ENCODE measurements around the gene CD55. TPM values are rescaled to one million over a fixed set of nuclear protein-coding genes. Genes with fewer than 3 reads are reported as not detected.

The CD55 gene
- total and polyA plus RNA-seq, 2 of the 8 experiments (the other 6 are each of a cell fraction or from before 2014, with no cell fraction given): 20.1 to 22.8 TPM

- H3K4me3 ChIP-seq (ENCODE audit: extremely low read depth in 1 of 4, insufficient read depth in 2 of 4, low read depth in 3 of 4, low read length in 4 of 4): no peak overlapping the region
- no peak overlapping the region for H3K14ac ChIP-seq (ENCODE audit: insufficient read length)
- H2AFZ ChIP-seq (ENCODE audit: low read length): no peak overlapping the region
- no peaks in the 10 kb centered on the region for H3K79me1 ChIP-seq (ENCODE audit: low read depth, low read length)
- DNase-seq (ENCODE audit: low read depth in 1 of 2, low spot score in 2 of 2): no peak
- H3K9ac ChIP-seq (replicated peaks in 1 of 4; ENCODE audit: extremely low read depth in 1 of 4, low read depth in 3 of 4, low read length in 3 of 4): no peak overlapping the region
- peaks cover 1 to 7% (median 6%) of the 10 kb centered on the region in 4 experiments; a peak in 3 of 7 replicates for H3K4me1 ChIP-seq (replicated peaks in 1 of 4; ENCODE audit: control insufficient read depth in 3 of 4, insufficient read depth in 4 of 4, low read length in 3 of 4)
- H3K18ac ChIP-seq (ENCODE audit: extremely low read depth, low read length): no peak overlapping the region
- no peak overlapping the region for H2BK120ac ChIP-seq (replicated peaks; ENCODE audit: low read depth, low read length)
- no peak overlapping the region for H3K4ac ChIP-seq (replicated peaks; ENCODE audit: insufficient read length, low read depth, low read length)
- no peak overlapping the region for H4K91ac ChIP-seq (replicated peaks; ENCODE audit: insufficient read length, low read length)
- peaks cover 4% of the 10 kb centered on the region for H3K23me2 ChIP-seq (ENCODE audit: low read depth, low read length)
- no peak overlapping the region for H4K8ac ChIP-seq (ENCODE audit: extremely low read depth, insufficient read depth, low read length)
- H2BK20ac ChIP-seq (ENCODE audit: low read length): no peak overlapping the region
- no peak overlapping the region for H2BK15ac ChIP-seq (ENCODE audit: low read length)
- no peak overlapping the region for H2BK12ac ChIP-seq (ENCODE audit: low read depth, low read length)
- POLR2A ChIA-PET (ENCODE audit: partially characterized antibody): interaction anchor here (2.6 kb wide), 1 partner anchor 9 kb away, joined by 21 read pairs; the partner anchor contains the start of gene CD55
- H3K79me2 ChIP-seq (ENCODE audit: control insufficient read depth in 1 of 2, insufficient read depth in 2 of 2, low read length in 2 of 2): no peaks in the 10 kb centered on the region
- no peaks in the 10 kb centered on the region; a peak in 1 of 8 replicates for H3K36me3 ChIP-seq (ENCODE audit: control insufficient read depth in 2 of 4, insufficient read depth in 4 of 4, low read length in 3 of 4)
- H4K5ac ChIP-seq (ENCODE audit: insufficient read length, low read depth, low read length): no peak overlapping the region
- no peak overlapping the region for H3K4me2 ChIP-seq (ENCODE audit: insufficient read depth in 1 of 2, low read depth in 2 of 2, low read length in 2 of 2)
- CTCF ChIA-PET (ENCODE audit: partially characterized antibody): interaction anchor here (1.9 kb wide), 1 partner anchor 9 kb away, joined by 6 read pairs; the partner anchor contains the start of gene CD55
- H2BK5ac ChIP-seq (ENCODE audit: low read depth, low read length): no peak overlapping the region
- peaks cover 0 to 3% of the 10 kb centered on the region in 2 experiments for H4K20me1 ChIP-seq (replicated peaks in 1 of 2; ENCODE audit: control insufficient read depth in 1 of 2, insufficient read depth in 2 of 2, low read length in 2 of 2)
- no peak overlapping the region for H3K27ac ChIP-seq (ENCODE audit: low read depth, low read length)
- H3K27me3 ChIP-seq (replicated peaks in 1 of 4; ENCODE audit: control insufficient read depth in 3 of 4, extremely low read depth in 1 of 4, insufficient read depth in 3 of 4, low read length in 3 of 4): no peaks in the 10 kb centered on the region
- FAIRE-seq: no peak
- no peaks in the 10 kb centered on the region for H3K9me3 ChIP-seq (ENCODE audit: insufficient read depth in 2 of 2, low read depth in 1 of 2, low read length in 1 of 2)
- H3K23ac ChIP-seq (ENCODE audit: insufficient read length): no peak overlapping the region
- H2AK5ac ChIP-seq (ENCODE audit: low read depth, low read length): no peak overlapping the region
- H3K56ac ChIP-seq (replicated peaks; ENCODE audit: insufficient read length, low read depth, low read length): no peak overlapping the region
- TF ChIP-seq CHD2 (IDR thresholded peaks at IDR 0.05; ENCODE audit: low read length): no peak
- no peak for TF ChIP-seq ASH2L (IDR thresholded peaks at IDR 0.05; ENCODE audit: low read length)
- no peak for TF ChIP-seq KDM1A (IDR thresholded peaks at IDR 0.05; ENCODE audit: borderline replicate concordance, low read length)
- no peak for TF ChIP-seq MAX (IDR thresholded peaks at IDR 0.05)
- TF ChIP-seq YY1 (IDR thresholded peaks at IDR 0.05; ENCODE audit: low read depth, low read length): no peak
- no peak for TF ChIP-seq RNF2 (IDR thresholded peaks at IDR 0.05; ENCODE audit: borderline replicate concordance, low read depth, low read length, missing control alignments, poor library complexity, severe bottlenecking)
- TF ChIP-seq CEBPB (IDR thresholded peaks at IDR 0.05; ENCODE audit: low read depth, low read length): no peak
- TF ChIP-seq USF2 (IDR thresholded peaks at IDR 0.05; ENCODE audit: low read length): no peak
- no peak for TF ChIP-seq TAF1 (IDR thresholded peaks at IDR 0.05; ENCODE audit: low read depth, low read length)
- no peak for TF ChIP-seq SIX5 (IDR thresholded peaks at IDR 0.05; ENCODE audit: low read depth, low read length)
- TF ChIP-seq CHD1 (IDR thresholded peaks at IDR 0.05; ENCODE audit: low read depth, low read length): no peak
- TF ChIP-seq JUND (IDR thresholded peaks at IDR 0.05; ENCODE audit: low read length): no peak
Observed at GRCh38 chr1:207313131-207313530, 8.3 kb upstream of the CD55 start.
